Neural cell (in vitro differentiated cells): ENCODE results near the gene PRLH.

Experiments
- EP300 ChIP-seq: fragments of 450-650 bp; conservative IDR thresholded peaks from 2 replicates; pipeline ENCODE4 v1.6.1; 2014; ENCODE audit warnings: antibody characterized with exemption, mild to moderate bottlenecking, moderate library complexity; ENCODE audit not compliant: poor library complexity, severe bottlenecking
- MXI1 ChIP-seq: fragments of 450-650 bp; conservative IDR thresholded peaks from 2 replicates; pipeline ENCODE4 v1.6.1; 2014; ENCODE audit warnings: antibody characterized with exemption, mild to moderate bottlenecking; ENCODE audit not compliant: poor library complexity, severe bottlenecking
- RAD21 ChIP-seq: fragments of 450-650 bp; conservative IDR thresholded peaks from 2 replicates; pipeline ENCODE4 v1.6.1; 2014; ENCODE audit warnings: antibody characterized with exemption, mild to moderate bottlenecking, moderate library complexity
- TAF1 ChIP-seq: IDR thresholded peaks from 2 replicates; pipeline ENCODE4 v1.6.1; 2012; ENCODE audit warnings: low read depth
- TF ChIP-seq, protein P1 (sequence below): IDR thresholded peaks from 2 replicates; pipeline ENCODE4 v1.6.1; 2012; ENCODE audit warnings: borderline replicate concordance
- TF ChIP-seq, protein P2 (sequence below): fragments of 450-650 bp; IDR thresholded peaks from 2 replicates; pipeline ENCODE4 v1.5.1; 2014; ENCODE audit warnings: antibody characterized with exemption, mild to moderate bottlenecking, moderate library complexity; ENCODE audit not compliant: poor library complexity, severe bottlenecking

DNA sequence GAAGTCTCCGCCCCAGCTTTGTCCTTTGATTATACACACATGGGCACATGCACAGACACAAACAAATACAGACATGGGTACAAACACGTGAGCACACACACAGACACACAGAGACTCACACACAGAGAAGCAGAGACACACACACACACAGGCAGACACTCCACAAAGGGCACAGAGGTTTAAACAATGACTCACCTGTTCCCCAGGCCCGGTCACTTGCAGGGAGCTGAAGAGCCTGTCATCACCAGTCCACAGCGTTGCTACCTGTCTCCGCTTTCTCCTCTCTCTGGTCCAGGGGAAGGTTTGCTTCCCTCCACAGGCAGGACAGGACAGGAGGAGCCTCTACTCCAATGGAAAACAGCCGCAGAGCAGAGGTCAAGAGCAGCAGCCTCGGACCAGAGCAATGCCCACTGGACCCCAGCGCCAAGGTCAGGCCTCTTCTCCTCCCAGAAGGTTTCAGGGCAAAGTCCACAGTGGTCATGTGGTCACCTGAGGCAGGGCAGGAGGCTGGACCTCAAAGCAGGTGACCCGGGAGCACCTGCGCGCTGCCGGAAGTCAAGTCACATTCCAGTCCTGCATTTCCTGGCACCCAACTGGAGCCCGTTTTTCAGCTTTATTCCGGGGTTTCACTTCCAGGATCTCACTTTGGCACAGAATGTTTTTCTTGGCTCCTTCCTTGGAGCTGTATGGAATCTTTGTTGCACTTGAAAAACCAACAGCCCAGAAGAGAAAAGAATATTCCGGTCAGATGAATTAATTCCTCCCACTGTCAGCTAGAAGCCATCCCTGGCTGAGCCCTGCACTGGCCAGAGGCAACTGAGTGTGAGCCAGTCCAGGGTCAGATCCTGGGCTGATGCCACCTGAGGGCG, 24.1 kb downstream of the PRLH start, which contains the start of gene RAB17:
- TF ChIP-seq, protein P1, sequence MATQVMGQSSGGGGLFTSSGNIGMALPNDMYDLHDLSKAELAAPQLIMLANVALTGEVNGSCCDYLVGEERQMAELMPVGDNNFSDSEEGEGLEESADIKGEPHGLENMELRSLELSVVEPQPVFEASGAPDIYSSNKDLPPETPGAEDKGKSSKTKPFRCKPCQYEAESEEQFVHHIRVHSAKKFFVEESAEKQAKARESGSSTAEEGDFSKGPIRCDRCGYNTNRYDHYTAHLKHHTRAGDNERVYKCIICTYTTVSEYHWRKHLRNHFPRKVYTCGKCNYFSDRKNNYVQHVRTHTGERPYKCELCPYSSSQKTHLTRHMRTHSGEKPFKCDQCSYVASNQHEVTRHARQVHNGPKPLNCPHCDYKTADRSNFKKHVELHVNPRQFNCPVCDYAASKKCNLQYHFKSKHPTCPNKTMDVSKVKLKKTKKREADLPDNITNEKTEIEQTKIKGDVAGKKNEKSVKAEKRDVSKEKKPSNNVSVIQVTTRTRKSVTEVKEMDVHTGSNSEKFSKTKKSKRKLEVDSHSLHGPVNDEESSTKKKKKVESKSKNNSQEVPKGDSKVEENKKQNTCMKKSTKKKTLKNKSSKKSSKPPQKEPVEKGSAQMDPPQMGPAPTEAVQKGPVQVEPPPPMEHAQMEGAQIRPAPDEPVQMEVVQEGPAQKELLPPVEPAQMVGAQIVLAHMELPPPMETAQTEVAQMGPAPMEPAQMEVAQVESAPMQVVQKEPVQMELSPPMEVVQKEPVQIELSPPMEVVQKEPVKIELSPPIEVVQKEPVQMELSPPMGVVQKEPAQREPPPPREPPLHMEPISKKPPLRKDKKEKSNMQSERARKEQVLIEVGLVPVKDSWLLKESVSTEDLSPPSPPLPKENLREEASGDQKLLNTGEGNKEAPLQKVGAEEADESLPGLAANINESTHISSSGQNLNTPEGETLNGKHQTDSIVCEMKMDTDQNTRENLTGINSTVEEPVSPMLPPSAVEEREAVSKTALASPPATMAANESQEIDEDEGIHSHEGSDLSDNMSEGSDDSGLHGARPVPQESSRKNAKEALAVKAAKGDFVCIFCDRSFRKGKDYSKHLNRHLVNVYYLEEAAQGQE: no peak
- TF ChIP-seq MXI1 (no peak), EP300 (no peak), RAD21 (no peak), TAF1 (no peak)
- TF ChIP-seq, protein P2, sequence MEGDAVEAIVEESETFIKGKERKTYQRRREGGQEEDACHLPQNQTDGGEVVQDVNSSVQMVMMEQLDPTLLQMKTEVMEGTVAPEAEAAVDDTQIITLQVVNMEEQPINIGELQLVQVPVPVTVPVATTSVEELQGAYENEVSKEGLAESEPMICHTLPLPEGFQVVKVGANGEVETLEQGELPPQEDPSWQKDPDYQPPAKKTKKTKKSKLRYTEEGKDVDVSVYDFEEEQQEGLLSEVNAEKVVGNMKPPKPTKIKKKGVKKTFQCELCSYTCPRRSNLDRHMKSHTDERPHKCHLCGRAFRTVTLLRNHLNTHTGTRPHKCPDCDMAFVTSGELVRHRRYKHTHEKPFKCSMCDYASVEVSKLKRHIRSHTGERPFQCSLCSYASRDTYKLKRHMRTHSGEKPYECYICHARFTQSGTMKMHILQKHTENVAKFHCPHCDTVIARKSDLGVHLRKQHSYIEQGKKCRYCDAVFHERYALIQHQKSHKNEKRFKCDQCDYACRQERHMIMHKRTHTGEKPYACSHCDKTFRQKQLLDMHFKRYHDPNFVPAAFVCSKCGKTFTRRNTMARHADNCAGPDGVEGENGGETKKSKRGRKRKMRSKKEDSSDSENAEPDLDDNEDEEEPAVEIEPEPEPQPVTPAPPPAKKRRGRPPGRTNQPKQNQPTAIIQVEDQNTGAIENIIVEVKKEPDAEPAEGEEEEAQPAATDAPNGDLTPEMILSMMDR: no peak
